Hepatocyte (in vitro differentiated cells): Measurements from ENCODE around the gene ROBO4. TPM values are rescaled to one million over a fixed set of nuclear protein-coding genes. Genes with fewer than 3 reads are reported as not detected.

Source experiments
- DNase-seq: peaks from one replicate; pipeline ENCODE4 v3.0.0-alpha.2; 2016; ENCODE audit warnings: low spot score
- H2AFZ ChIP-seq: fragments of 200-600 bp; sonication (generic); 2 replicates; pipeline ENCODE4 v1.6.0; 2016; ENCODE audit warnings: antibody characterized with exemption, mild to moderate bottlenecking
- H3K27ac ChIP-seq: fragments of 200-600 bp; sonication (generic); 2 replicates; pipeline ENCODE4 v1.5.1; 2016; ENCODE audit warnings: mild to moderate bottlenecking
- H3K27me3 ChIP-seq: fragments of 200-600 bp; sonication (generic); 2 replicates; pipeline ENCODE4 v1.6.1; 2016
- H3K36me3 ChIP-seq: fragments of 200-600 bp; sonication (generic); replicated peaks from 2 replicates; pipeline ENCODE4 v1.5.1; 2016; ENCODE audit warnings: low read depth; ENCODE audit not compliant: insufficient read depth
- H3K4me1 ChIP-seq: fragments of 200-600 bp; sonication (generic); 2 replicates; pipeline ENCODE4 v1.5.1; 2016; ENCODE audit warnings: mild to moderate bottlenecking, moderate library complexity; ENCODE audit not compliant: insufficient read depth
- H3K4me2 ChIP-seq: fragments of 200-600 bp; sonication (generic); 2 replicates; pipeline ENCODE4 v1.6.0; 2016
- H3K4me3 ChIP-seq: fragments of 200-600 bp; sonication (generic); 2 replicates; pipeline ENCODE4 v1.5.1; 2016; ENCODE audit warnings: mild to moderate bottlenecking
- H3K79me2 ChIP-seq: fragments of 200-600 bp; sonication (generic); 2 replicates; pipeline ENCODE4 v1.6.0; 2017; ENCODE audit warnings: mild to moderate bottlenecking
- H3K9me2 ChIP-seq: fragments of 200-600 bp; sonication (generic); replicated peaks from 2 replicates; pipeline ENCODE4 v1.6.0; 2017; ENCODE audit warnings: mild to moderate bottlenecking; ENCODE audit not compliant: insufficient read depth
- H3K9me3 ChIP-seq: fragments of 200-600 bp; sonication (generic); 2 replicates; pipeline ENCODE4 v1.5.1; 2016; ENCODE audit warnings: low read depth, mild to moderate bottlenecking
- H4K20me1 ChIP-seq: fragments of 200-600 bp; sonication (generic); 2 replicates; pipeline ENCODE4 v1.6.0; 2016; ENCODE audit warnings: mild to moderate bottlenecking; ENCODE audit not compliant: insufficient read depth, poor library complexity, severe bottlenecking
- EZH2 ChIP-seq: fragments of 200-600 bp; sonication (generic); IDR thresholded peaks from 2 replicates; pipeline ENCODE4 v1.6.1; 2016; ENCODE audit warnings: antibody characterized with exemption, mild to moderate bottlenecking, borderline replicate concordance
- EZH2phosphoT487 ChIP-seq: fragments of 200-600 bp; sonication (generic); IDR thresholded peaks from one replicate; pipeline ENCODE4 v1.6.1; 2018; ENCODE audit warnings: antibody characterized with exemption, mild to moderate bottlenecking, low read depth, moderate library complexity; ENCODE audit not compliant: unreplicated experiment, severe bottlenecking
- whole genome bisulfite sequencing: methylation state at CpG from one replicate; pipeline ENCODE4 v1.1.6; 2016; ENCODE audit warnings: low lambda C conversion rate; ENCODE audit errors: missing lambda C conversion rate; 5-methylcytosine and 5-hydroxymethylcytosine counted together
- polyA plus RNA-seq: library from polyadenylated mRNA; unstranded; fragments of >200 nt; fragmentation: Nextera tagmentation; extraction: Ambion mirVana; gene quantifications from 2 replicates; pipeline ENCODE4 v1.2.1, GENCODE V29; 2016
- total RNA-seq: library from RNA; depleted of rRNA; stranded (reverse); fragments of >200 nt; gene quantifications from 2 replicates; pipeline ENCODE4 v1.2.3, GENCODE V29; 2014
- TF ChIP-seq, protein P1 (sequence below): fragments of 200-600 bp; sonication (generic); IDR thresholded peaks from 2 replicates; pipeline ENCODE4 v1.5.1; 2016; ENCODE audit warnings: antibody characterized with exemption, mild to moderate bottlenecking; ENCODE audit not compliant: poor library complexity

ROBO4 gene
- total and polyA plus RNA-seq, 2 experiments from 2014 or later: 0.28 to 2.0 TPM

DNA sequence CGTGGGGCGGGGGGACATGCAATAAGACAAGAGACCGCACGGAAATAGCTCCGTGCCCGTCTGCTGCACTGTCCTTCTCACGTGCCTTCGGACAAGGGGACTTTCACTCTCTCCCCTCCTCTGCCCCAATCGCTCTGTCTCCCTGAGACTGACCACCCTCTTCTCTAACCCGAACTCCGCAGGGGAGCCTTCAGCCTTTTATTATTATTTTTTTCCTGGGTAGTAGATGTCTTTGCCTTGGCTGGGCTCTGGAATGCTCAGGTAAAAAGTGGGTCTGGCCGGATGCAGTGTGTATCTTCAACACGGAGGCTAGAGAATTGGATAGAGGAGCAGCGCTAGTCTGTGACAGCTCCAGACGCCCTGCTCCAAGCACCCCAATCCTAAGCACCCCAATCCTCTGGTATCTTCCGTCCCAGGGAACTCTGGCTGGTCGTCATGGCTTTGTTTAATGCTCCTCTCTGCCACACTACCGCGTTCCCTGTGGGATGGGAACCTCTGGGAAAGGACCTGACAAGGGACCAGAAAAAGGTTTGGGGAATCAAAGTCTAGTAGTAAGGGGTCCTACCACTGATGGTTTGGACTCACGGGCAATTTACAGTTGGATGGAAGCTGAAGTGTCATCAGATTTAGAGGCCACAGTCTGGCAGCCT lies 57.6 kb downstream of the ROBO4 start:
- Histone ChIP-seq H3K79me2 (no peaks in the 10 kb centered on the region), H3K27me3 (peaks cover 75% of the 10 kb centered on the region), H3K9me3 (no peaks in the 10 kb centered on the region), H3K4me3 (peak overlapping the region; percentile 40), H2AFZ (peak overlapping the region; percentile 38), H4K20me1 (no peaks in the 10 kb centered on the region), H3K4me1 (peaks cover 22% of the 10 kb centered on the region), H3K4me2 (peak overlapping the region; percentile 97), H3K27ac (no peak overlapping the region), H3K36me3 (no peaks in the 10 kb centered on the region), H3K9me2 (no peaks in the 10 kb centered on the region)
- DNase-seq: no peak
- 5% methylated on average over 20 of the region's 20 CpGs for WGBS
- TF ChIP-seq EZH2 (no peak), EZH2phosphoT487 (no peak)
- TF ChIP-seq, protein P1, sequence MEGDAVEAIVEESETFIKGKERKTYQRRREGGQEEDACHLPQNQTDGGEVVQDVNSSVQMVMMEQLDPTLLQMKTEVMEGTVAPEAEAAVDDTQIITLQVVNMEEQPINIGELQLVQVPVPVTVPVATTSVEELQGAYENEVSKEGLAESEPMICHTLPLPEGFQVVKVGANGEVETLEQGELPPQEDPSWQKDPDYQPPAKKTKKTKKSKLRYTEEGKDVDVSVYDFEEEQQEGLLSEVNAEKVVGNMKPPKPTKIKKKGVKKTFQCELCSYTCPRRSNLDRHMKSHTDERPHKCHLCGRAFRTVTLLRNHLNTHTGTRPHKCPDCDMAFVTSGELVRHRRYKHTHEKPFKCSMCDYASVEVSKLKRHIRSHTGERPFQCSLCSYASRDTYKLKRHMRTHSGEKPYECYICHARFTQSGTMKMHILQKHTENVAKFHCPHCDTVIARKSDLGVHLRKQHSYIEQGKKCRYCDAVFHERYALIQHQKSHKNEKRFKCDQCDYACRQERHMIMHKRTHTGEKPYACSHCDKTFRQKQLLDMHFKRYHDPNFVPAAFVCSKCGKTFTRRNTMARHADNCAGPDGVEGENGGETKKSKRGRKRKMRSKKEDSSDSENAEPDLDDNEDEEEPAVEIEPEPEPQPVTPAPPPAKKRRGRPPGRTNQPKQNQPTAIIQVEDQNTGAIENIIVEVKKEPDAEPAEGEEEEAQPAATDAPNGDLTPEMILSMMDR: no peak

DNA sequence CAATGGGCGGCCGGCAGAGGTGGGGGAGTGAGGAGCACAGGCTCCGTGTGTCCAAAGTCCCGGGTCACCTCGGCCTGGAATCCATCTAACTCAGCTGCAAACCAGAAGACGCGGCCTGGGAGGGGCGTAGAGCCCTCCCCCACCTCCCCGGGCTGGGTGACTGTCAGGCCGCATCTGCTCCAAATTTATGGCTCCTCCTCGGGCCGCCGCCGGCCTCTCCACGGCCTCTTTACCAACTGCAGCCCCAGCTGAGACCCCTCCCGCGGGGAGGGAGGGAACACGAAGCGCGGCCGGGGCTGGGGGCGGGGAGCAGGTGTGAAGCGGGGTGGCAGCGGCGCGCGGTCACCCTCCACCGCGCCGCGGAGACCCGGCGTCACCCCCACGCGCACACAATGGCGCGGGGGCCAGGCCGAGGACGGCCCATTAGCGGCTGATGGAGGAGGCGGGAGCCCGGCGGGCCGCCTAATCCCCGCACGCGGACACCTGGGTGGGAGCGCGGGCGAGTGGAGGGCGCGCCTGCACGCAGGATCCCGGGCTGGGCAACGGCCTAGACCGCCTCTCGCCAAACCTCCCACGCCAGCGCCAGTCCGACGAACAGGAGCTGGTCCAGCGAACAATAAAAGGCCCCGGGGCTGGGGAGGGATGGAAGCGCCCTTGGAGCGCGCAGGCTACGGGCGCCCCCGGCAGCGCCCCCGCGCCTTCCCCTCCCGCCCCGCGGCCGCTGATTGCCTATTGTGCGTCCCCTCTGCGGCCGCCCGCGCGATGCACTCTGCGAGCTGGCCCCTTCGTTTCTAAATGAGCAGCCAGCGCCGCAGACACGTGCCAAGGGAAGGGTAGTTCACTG lies 58.3 kb downstream of the ROBO4 start:
- WGBS: 2% methylated on average over 52 of the region's 87 CpGs
- Histone ChIP-seq H4K20me1 (no peaks in the 10 kb centered on the region), H2AFZ (peak overlapping the region; percentile 38), H3K4me3 (peak overlapping the region; percentile 40), H3K4me2 (peak overlapping the region; percentile 97), H3K9me3 (no peaks in the 10 kb centered on the region), H3K27ac (no peak overlapping the region), H3K36me3 (no peaks in the 10 kb centered on the region), H3K9me2 (no peaks in the 10 kb centered on the region), H3K27me3 (peaks cover 67% of the 10 kb centered on the region), H3K79me2 (no peaks in the 10 kb centered on the region), H3K4me1 (peaks cover 22% of the 10 kb centered on the region)
- peak; percentile 92 for TF ChIP-seq EZH2
- peak; percentile 12 for TF ChIP-seq EZH2phosphoT487
- TF ChIP-seq, protein P1: no peak
- peak; percentile 23 for DNase-seq

DNA sequence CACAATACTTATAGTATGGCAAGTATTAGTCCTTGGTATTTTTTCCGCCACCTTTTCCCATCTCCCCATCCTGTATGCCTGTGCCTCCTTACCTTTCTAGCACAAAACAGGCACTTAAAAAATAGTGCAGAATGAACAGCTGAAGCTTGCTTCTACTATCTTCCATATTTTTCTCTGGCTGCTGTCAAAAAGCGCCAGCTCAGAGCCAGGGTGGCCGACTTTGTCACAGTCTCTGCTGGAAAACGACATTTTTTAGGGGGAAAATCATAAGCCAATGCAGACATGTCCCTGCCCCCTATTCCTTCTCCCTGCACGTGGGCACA lies 58.9 kb downstream of the ROBO4 start:
- Histone ChIP-seq H3K4me3 (peak overlapping the region; percentile 40), H3K36me3 (no peaks in the 10 kb centered on the region), H3K4me1 (peaks cover 22% of the 10 kb centered on the region), H3K27me3 (peaks cover 61% of the 10 kb centered on the region), H3K79me2 (no peaks in the 10 kb centered on the region), H2AFZ (no peak overlapping the region), H3K9me2 (no peaks in the 10 kb centered on the region), H3K27ac (no peak overlapping the region), H3K9me3 (no peaks in the 10 kb centered on the region), H4K20me1 (no peaks in the 10 kb centered on the region), H3K4me2 (peak overlapping the region; percentile 97)
- 28% methylated on average over 5 of the region's 5 CpGs for WGBS
- no peak for DNase-seq
- TF ChIP-seq EZH2phosphoT487: peak; percentile 22
- TF ChIP-seq, protein P1: no peak
